Measurements from ENCODE around the gene SIK2. TPM values are rescaled to one million over a fixed set of nuclear protein-coding genes. Genes with fewer than 3 reads are reported as not detected.
A peak's percentile ranks its signal among the peaks of the same experiment; 100 is the strongest.

Gene SIK2
- total and polyA plus RNA-seq, 9 of the 15 experiments (the other 6 are each of a cell fraction or from before 2014, with no cell fraction given), result 0.74 to 11.6 (median 3.8) TPM

- no peaks in the 10 kb centered on the region for H3K9me3 ChIP-seq (replicated peaks; ENCODE audit: control insufficient read depth, insufficient read depth, low read depth, low read length)
- FAIRE-seq, result no peak
These were observed 116.6 kb downstream of the SIK2 start for GRCh38 chr11:111718859-111719258.

More at GRCh38 chr11:111718859-111719258, 116.6 kb downstream of the SIK2 start:
- Histone ChIP-seq H3K36me3 (ENCODE audit: control insufficient read depth, insufficient read depth, low read length) (peaks cover 60% of the 10 kb centered on the region; the same call in 2 of the 3 replicates), H2AFZ (ENCODE audit: low read depth, low read length) (no peak overlapping the region), H3K79me2 (ENCODE audit: control insufficient read depth, insufficient read depth, low read length) (no peaks in the 10 kb centered on the region), H3K27ac (ENCODE audit: extremely low read depth, low read depth, low read length) (no peak overlapping the region), H3K4me1 (replicated peaks in 1 of 2; ENCODE audit: control insufficient read depth in 2 of 2, insufficient read depth in 2 of 2, low read length in 2 of 2) (no peaks in the 10 kb centered on the region), H3K9ac (ENCODE audit: insufficient read depth in 1 of 2, low read depth in 2 of 2, low read length in 2 of 2) (0 out of 4 replicates have a peak overlapping the region, but pooled peaks of 1 of the 2 experiments have one; percentile 37), H4K20me1 (replicated peaks; ENCODE audit: control insufficient read depth, insufficient read depth, low read length) (0 out of 2 replicates have a peak, but pooled peaks cover 3% of the 10 kb centered on the region), H3K9me1 (ENCODE audit: control insufficient read depth, insufficient read depth, low read length) (no peaks in the 10 kb centered on the region), H3K4me3 (no peak overlapping the region), H3K4me2 (ENCODE audit: insufficient read depth, low read length) (no peak overlapping the region), H3K27me3 (ENCODE audit: control insufficient read depth in 2 of 2, insufficient read depth in 2 of 2, low read length in 2 of 2) (no peaks in the 10 kb centered on the region)
- CTCF ChIA-PET (ENCODE audit: low intra/inter-chr PET ratio), result no interaction called here
- BruUV-seq (replicated peaks), result no TSS peak
- intact Hi-C loops (cut with micrococcal nuclease), result no loop called here
- POLR2A ChIA-PET, result interaction anchor here (1.0 kb wide), 1 partner anchor 21 kb away, joined by 5 read pairs; no protein-coding TSS in a partner anchor
- in situ Hi-C loops (cut with MboI), result no loop called here
- TF ChIP-seq MBD1 (CRISPR knock-in tag; IDR thresholded peaks at IDR 0.05) (no peak), RNF2 (IDR thresholded peaks at IDR 0.05) (no peak), TCF3 (CRISPR knock-in tag; IDR thresholded peaks at IDR 0.05) (no peak), BDP1 (IDR thresholded peaks at IDR 0.05; ENCODE audit: insufficient read depth, insufficient read length) (no peak), CBX5 (IDR thresholded peaks at IDR 0.05; ENCODE audit: borderline replicate concordance, low read depth) (no peak), GATA2 (CRISPR knock-in tag; IDR thresholded peaks at IDR 0.05) (no peak), HNRNPL (IDR thresholded peaks at IDR 0.05; ENCODE audit: low read depth, low read length) (no peak), NCOR1 (IDR thresholded peaks at IDR 0.05) (no peak), MXI1 (IDR thresholded peaks at IDR 0.05; ENCODE audit: low read depth, low read length) (no peak), BRD4 (IDR thresholded peaks at IDR 0.05) (no peak), NFRKB (IDR thresholded peaks at IDR 0.05; ENCODE audit: low read depth) (no peak), ZNF263 (CRISPR knock-in tag; IDR thresholded peaks at IDR 0.05; ENCODE audit: borderline replicate concordance) (no peak), POU5F1 (IDR thresholded peaks at IDR 0.05; ENCODE audit: borderline replicate concordance, low read depth, low read length, partially characterized antibody) (no peak), NRF1 (conservative IDR thresholded peaks at IDR 0.05 in 1 of 2, IDR thresholded peaks at IDR 0.05 in 1 of 2) (no peak), NEUROD1 (IDR thresholded peaks at IDR 0.05; ENCODE audit: borderline replicate concordance, low read depth, low read length, partially characterized antibody) (no peak), GTF2A2 (tag; IDR thresholded peaks at IDR 0.05) (no peak), NFATC3 (IDR thresholded peaks at IDR 0.05) (no peak)
- TF ChIP-seq, protein P1, sequence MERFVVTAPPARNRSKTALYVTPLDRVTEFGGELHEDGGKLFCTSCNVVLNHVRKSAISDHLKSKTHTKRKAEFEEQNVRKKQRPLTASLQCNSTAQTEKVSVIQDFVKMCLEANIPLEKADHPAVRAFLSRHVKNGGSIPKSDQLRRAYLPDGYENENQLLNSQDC (CRISPR knock-in tag; IDR thresholded peaks at IDR 0.05), result no peak
- TF ChIP-seq, protein P2, sequence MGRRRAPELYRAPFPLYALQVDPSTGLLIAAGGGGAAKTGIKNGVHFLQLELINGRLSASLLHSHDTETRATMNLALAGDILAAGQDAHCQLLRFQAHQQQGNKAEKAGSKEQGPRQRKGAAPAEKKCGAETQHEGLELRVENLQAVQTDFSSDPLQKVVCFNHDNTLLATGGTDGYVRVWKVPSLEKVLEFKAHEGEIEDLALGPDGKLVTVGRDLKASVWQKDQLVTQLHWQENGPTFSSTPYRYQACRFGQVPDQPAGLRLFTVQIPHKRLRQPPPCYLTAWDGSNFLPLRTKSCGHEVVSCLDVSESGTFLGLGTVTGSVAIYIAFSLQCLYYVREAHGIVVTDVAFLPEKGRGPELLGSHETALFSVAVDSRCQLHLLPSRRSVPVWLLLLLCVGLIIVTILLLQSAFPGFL (CRISPR knock-in tag; IDR thresholded peaks at IDR 0.05), result no peak
- TF ChIP-seq, protein P3, sequence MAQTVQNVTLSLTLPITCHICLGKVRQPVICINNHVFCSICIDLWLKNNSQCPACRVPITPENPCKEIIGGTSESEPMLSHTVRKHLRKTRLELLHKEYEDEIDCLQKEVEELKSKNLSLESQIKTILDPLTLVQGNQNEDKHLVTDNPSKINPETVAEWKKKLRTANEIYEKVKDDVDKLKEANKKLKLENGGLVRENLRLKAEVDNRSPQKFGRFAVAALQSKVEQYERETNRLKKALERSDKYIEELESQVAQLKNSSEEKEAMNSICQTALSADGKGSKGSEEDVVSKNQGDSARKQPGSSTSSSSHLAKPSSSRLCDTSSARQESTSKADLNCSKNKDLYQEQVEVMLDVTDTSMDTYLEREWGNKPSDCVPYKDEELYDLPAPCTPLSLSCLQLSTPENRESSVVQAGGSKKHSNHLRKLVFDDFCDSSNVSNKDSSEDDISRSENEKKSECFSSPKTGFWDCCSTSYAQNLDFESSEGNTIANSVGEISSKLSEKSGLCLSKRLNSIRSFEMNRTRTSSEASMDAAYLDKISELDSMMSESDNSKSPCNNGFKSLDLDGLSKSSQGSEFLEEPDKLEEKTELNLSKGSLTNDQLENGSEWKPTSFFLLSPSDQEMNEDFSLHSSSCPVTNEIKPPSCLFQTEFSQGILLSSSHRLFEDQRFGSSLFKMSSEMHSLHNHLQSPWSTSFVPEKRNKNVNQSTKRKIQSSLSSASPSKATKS (CRISPR knock-in tag; IDR thresholded peaks at IDR 0.05), result no peak
- DNase-seq (ENCODE audit: extremely low read depth in 1 of 4, low spot score in 3 of 4), result no peak
- no peak for ATAC-seq
- WGBS (ENCODE audit: insufficient coverage, low coverage, missing lambda C conversion rate), result 92% methylated on average over 5 of the region's 5 CpGs
